C4-2B (cell line): ENCODE results near the gene FNDC8.

Experiments
- H3K27ac ChIP-seq: fragments of 450-650 bp; 2 replicates; pipeline ENCODE4 v1.5.1; 2017
- ZFX ChIP-seq: fragments of 450-650 bp; IDR thresholded peaks from 2 replicates; pipeline ENCODE4 v1.6.1; 2017
- TF ChIP-seq, protein P1 (sequence below): fragments of 450-650 bp; conservative IDR thresholded peaks from 2 replicates; pipeline ENCODE4 v1.5.1; 2017; ENCODE audit warnings: mild to moderate bottlenecking

FNDC8 gene

DNA sequence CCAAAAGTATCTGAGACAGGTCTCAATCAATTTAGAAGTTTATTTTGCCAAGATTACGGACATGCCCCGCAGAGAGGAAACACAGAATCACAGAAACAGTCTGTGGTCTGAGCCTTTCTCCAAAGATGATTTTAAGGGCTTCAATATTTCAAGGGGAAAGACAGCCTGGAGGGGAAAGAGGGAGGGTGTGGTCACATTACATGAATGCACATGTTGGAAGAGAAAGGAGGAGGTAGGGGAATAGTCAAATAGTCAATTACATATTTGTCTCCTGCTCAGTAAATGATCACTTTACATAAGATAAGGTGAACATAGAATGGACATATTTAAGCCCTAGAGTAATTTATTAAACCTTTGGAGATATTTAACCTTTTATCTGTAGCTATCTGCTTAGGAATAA is 38.5 kb downstream of the FNDC8 start:
- H3K27ac ChIP-seq = no peak overlapping the region
- TF ChIP-seq, protein P1, sequence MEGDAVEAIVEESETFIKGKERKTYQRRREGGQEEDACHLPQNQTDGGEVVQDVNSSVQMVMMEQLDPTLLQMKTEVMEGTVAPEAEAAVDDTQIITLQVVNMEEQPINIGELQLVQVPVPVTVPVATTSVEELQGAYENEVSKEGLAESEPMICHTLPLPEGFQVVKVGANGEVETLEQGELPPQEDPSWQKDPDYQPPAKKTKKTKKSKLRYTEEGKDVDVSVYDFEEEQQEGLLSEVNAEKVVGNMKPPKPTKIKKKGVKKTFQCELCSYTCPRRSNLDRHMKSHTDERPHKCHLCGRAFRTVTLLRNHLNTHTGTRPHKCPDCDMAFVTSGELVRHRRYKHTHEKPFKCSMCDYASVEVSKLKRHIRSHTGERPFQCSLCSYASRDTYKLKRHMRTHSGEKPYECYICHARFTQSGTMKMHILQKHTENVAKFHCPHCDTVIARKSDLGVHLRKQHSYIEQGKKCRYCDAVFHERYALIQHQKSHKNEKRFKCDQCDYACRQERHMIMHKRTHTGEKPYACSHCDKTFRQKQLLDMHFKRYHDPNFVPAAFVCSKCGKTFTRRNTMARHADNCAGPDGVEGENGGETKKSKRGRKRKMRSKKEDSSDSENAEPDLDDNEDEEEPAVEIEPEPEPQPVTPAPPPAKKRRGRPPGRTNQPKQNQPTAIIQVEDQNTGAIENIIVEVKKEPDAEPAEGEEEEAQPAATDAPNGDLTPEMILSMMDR = no peak
- no peak for TF ChIP-seq ZFX

- no peak overlapping the region for H3K27ac ChIP-seq
- TF ChIP-seq, protein P1 = no peak
- TF ChIP-seq ZFX = no peak
Observed at GRCh38 chr17:35160354-35161201, 39.2 kb downstream of the FNDC8 start.

DNA sequence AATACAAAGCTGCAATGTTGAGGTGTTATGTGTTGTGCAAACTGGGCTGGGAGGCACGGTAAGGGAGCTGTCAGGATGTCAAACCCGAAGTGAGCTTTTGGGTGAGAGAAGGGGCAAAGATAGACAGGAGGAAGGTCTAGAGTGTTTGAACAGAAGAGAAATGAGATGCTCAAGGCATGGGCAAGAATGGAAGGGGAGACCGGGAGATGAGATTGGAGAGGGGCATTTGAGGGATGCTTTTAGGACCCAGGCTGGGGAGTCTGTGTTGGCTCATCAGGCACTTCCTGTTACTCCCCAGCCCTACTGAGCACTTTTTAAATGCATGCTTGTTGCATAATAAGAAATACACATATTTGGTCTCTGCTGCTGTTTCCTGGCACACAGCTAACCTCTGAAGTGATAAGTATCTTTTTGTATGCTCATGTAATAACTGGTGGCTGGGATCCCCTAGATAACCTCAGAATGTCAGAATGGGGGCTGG is 39.9 kb downstream of the FNDC8 start:
- no peak for TF ChIP-seq ZFX
- TF ChIP-seq, protein P1 = no peak
- no peak overlapping the region for H3K27ac ChIP-seq

GRCh38 chr17:35162755-35163154 is 41.3 kb downstream of the FNDC8 start:
- H3K27ac ChIP-seq = no peak overlapping the region
- no peak for TF ChIP-seq ZFX
- TF ChIP-seq, protein P1 = no peak

GRCh38 chr17:35163886-35164285 is 42.5 kb downstream of the FNDC8 start:
- no peak overlapping the region for H3K27ac ChIP-seq
- no peak for TF ChIP-seq ZFX
- TF ChIP-seq, protein P1 = no peak

- no peak overlapping the region for H3K27ac ChIP-seq
- TF ChIP-seq, protein P1 = no peak
- no peak for TF ChIP-seq ZFX
Observed at GRCh38 chr17:35164716-35165115, 43.3 kb downstream of the FNDC8 start.

DNA sequence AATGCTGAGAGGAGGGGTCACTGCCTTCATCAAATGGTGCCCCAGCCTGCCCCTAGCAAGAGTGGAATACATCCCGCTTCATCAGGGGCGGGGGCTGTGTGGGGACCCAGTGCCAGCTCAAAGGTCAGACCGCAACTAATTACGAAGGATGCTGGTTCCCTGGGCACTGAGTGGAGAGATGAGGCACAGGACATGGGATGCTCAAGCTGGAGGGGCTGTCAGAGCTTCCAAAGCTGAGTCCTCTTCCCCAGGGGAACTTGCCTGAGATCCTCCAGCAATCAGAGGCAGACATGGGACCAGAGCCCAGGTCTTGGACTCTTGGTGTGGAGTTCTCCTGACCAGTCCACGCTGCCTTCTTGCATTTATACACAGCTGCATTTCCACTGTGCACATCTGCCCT is 45.1 kb downstream of the FNDC8 start:
- H3K27ac ChIP-seq = no peak overlapping the region
- TF ChIP-seq, protein P1 = no peak
- no peak for TF ChIP-seq ZFX
